GM19455 (cell line): ENCODE results near the gene APOBEC3F.
"Not testable (repeated sequence)": the region's sequence is repeated elsewhere in the genome, so short reads cannot be mapped to it uniquely, and the experiment has no call there.

Source experiments
- ATAC-seq: cut with Tn5 transposase; IDR thresholded peaks from one replicate; pipeline ENCODE4 v1.9.1; 2021; ENCODE audit not compliant: unreplicated experiment

APOBEC3F gene

GRCh38 chr22:39026509-39027150 is 14.0 kb upstream of the APOBEC3F start:
- ATAC-seq = no peak

- ATAC-seq = no peak
Measured at GRCh38 chr22:39027717-39028116, 12.9 kb upstream of the APOBEC3F start.

- ATAC-seq = no peak
Measured at GRCh38 chr22:39028281-39028680, 12.4 kb upstream of the APOBEC3F start.

- ATAC-seq = no peak
Measured at GRCh38 chr22:39029227-39029626, 11.4 kb upstream of the APOBEC3F start.

- ATAC-seq = no peak
Measured at GRCh38 chr22:39030705-39031104, 10.0 kb upstream of the APOBEC3F start.

- ATAC-seq = not testable (repeated sequence)
Measured at GRCh38 chr22:39031434-39032295, 9.0 kb upstream of the APOBEC3F start.

GRCh38 chr22:39037071-39037470 is 3.6 kb upstream of the APOBEC3F start:
- not testable (repeated sequence) for ATAC-seq

GRCh38 chr22:39039306-39040126 is 1.1 kb upstream of the APOBEC3F start:
- ATAC-seq = no peak

- ATAC-seq = not testable (repeated sequence)
Measured at GRCh38 chr22:39040155-39040537, 518 bp upstream of the APOBEC3F start.

- no peak for ATAC-seq
Measured at GRCh38 chr22:39041908-39042307, 1.2 kb downstream of the APOBEC3F start.

- not testable (repeated sequence) for ATAC-seq
Measured at GRCh38 chr22:39043063-39043462, 2.4 kb downstream of the APOBEC3F start.

GRCh38 chr22:39045136-39045535 is 4.5 kb downstream of the APOBEC3F start:
- not testable (repeated sequence) for ATAC-seq

GRCh38 chr22:39049486-39049885 is 8.8 kb downstream of the APOBEC3F start:
- not testable (repeated sequence) for ATAC-seq

- ATAC-seq = not testable (repeated sequence)
Measured at GRCh38 chr22:39051844-39052495, 11.3 kb downstream of the APOBEC3F start.

GRCh38 chr22:39055658-39056057 is 15.0 kb downstream of the APOBEC3F start:
- ATAC-seq = no peak

- not testable (repeated sequence) for ATAC-seq
Measured at GRCh38 chr22:39061290-39061689, 20.6 kb downstream of the APOBEC3F start.

- ATAC-seq = not testable (repeated sequence)
Measured at GRCh38 chr22:39061951-39062350, 21.3 kb downstream of the APOBEC3F start.

- ATAC-seq = not testable (repeated sequence)
Measured at GRCh38 chr22:39063904-39064303, 23.2 kb downstream of the APOBEC3F start.

- not testable (repeated sequence) for ATAC-seq
Measured at GRCh38 chr22:39066442-39067276, 26.0 kb downstream of the APOBEC3F start.
